ENCODE results near the gene VPS54.

- TF ChIP-seq, protein P1, sequence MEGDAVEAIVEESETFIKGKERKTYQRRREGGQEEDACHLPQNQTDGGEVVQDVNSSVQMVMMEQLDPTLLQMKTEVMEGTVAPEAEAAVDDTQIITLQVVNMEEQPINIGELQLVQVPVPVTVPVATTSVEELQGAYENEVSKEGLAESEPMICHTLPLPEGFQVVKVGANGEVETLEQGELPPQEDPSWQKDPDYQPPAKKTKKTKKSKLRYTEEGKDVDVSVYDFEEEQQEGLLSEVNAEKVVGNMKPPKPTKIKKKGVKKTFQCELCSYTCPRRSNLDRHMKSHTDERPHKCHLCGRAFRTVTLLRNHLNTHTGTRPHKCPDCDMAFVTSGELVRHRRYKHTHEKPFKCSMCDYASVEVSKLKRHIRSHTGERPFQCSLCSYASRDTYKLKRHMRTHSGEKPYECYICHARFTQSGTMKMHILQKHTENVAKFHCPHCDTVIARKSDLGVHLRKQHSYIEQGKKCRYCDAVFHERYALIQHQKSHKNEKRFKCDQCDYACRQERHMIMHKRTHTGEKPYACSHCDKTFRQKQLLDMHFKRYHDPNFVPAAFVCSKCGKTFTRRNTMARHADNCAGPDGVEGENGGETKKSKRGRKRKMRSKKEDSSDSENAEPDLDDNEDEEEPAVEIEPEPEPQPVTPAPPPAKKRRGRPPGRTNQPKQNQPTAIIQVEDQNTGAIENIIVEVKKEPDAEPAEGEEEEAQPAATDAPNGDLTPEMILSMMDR (IDR thresholded peaks at IDR 0.05) = no peak
- no peak for TF ChIP-seq POLR2AphosphoS5 (IDR thresholded peaks at IDR 0.05)
- no peak for TF ChIP-seq EP300 (IDR thresholded peaks at IDR 0.05; ENCODE audit: low read depth)
- TF ChIP-seq POLR2A (IDR thresholded peaks at IDR 0.05) = no peak
Observed at GRCh38 chr2:64035072-64035942, 16.1 kb upstream of the VPS54 start.
